Measurements from ENCODE around the gene BARX1. TPM values are rescaled to one million over a fixed set of nuclear protein-coding genes. Genes with fewer than 3 reads are reported as not detected.

Gene BARX1
- total and polyA plus RNA-seq, 9 of the 15 experiments (the other 6 are each of a cell fraction or from before 2014, with no cell fraction given) = 0.11 to 0.14 TPM; not detected in 7

- intact Hi-C loops (cut with micrococcal nuclease) = loop anchor here (5.0 kb wide), 3 partner anchors 43 to 253 kb away; no protein-coding TSS in a partner anchor
- no peak overlapping the region for H3K4me3 ChIP-seq
- ATAC-seq (no peak), FAIRE-seq (no peak), DNase-seq (ENCODE audit: extremely low read depth in 1 of 4, low spot score in 3 of 4) (no peak)
- no peak overlapping the region for H3K27ac ChIP-seq (ENCODE audit: extremely low read depth, low read depth, low read length)
- H3K4me2 ChIP-seq (ENCODE audit: insufficient read depth, low read length) = no peak overlapping the region
- TF ChIP-seq ZNF75A (CRISPR knock-in tag; IDR thresholded peaks at IDR 0.05) = no peak
- no peak for TF ChIP-seq RBM17 (IDR thresholded peaks at IDR 0.05; ENCODE audit: borderline replicate concordance, low read depth, low read length)
- TF ChIP-seq FOSL1 (tag; conservative IDR thresholded peaks at IDR 0.05) = no peak
- TF ChIP-seq BRD4 (IDR thresholded peaks at IDR 0.05) = no peak
- TF ChIP-seq, protein P1, sequence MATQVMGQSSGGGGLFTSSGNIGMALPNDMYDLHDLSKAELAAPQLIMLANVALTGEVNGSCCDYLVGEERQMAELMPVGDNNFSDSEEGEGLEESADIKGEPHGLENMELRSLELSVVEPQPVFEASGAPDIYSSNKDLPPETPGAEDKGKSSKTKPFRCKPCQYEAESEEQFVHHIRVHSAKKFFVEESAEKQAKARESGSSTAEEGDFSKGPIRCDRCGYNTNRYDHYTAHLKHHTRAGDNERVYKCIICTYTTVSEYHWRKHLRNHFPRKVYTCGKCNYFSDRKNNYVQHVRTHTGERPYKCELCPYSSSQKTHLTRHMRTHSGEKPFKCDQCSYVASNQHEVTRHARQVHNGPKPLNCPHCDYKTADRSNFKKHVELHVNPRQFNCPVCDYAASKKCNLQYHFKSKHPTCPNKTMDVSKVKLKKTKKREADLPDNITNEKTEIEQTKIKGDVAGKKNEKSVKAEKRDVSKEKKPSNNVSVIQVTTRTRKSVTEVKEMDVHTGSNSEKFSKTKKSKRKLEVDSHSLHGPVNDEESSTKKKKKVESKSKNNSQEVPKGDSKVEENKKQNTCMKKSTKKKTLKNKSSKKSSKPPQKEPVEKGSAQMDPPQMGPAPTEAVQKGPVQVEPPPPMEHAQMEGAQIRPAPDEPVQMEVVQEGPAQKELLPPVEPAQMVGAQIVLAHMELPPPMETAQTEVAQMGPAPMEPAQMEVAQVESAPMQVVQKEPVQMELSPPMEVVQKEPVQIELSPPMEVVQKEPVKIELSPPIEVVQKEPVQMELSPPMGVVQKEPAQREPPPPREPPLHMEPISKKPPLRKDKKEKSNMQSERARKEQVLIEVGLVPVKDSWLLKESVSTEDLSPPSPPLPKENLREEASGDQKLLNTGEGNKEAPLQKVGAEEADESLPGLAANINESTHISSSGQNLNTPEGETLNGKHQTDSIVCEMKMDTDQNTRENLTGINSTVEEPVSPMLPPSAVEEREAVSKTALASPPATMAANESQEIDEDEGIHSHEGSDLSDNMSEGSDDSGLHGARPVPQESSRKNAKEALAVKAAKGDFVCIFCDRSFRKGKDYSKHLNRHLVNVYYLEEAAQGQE (IDR thresholded peaks at IDR 0.05; ENCODE audit: borderline replicate concordance) = no peak
- TF ChIP-seq, protein P1 (CRISPR knock-in tag; IDR thresholded peaks at IDR 0.05; ENCODE audit: low read depth) = no peak
- no peak for TF ChIP-seq CUX1 (CRISPR knock-in tag; IDR thresholded peaks at IDR 0.05)
- ChIA-PET POLR2A (interaction anchor here (0.7 to 1.0 kb wide), 2 partner anchors 9 to 846 kb away, joined by 3 to 4 read pairs; no protein-coding TSS in a partner anchor), CTCF (ENCODE audit: low intra/inter-chr PET ratio) (no interaction called here)
- in situ Hi-C loops (cut with MboI) = loop anchor here (5.0 kb wide), 1 partner anchor 267 kb away; no protein-coding TSS in a partner anchor
- no peaks in the 10 kb centered on the region for H3K36me3 ChIP-seq (ENCODE audit: control insufficient read depth, insufficient read depth, low read length)
- 9% methylated on average over 10 of the region's 10 CpGs for WGBS (ENCODE audit: insufficient coverage, low coverage, missing lambda C conversion rate)
- peaks cover 5% of the 10 kb centered on the region; the same call in 1 of the 2 replicates for H4K20me1 ChIP-seq (replicated peaks; ENCODE audit: control insufficient read depth, insufficient read depth, low read length)
- no peaks in the 10 kb centered on the region for H3K9me1 ChIP-seq (ENCODE audit: control insufficient read depth, insufficient read depth, low read length)
- no peaks in the 10 kb centered on the region for H3K79me2 ChIP-seq (ENCODE audit: control insufficient read depth, insufficient read depth, low read length)
- no peaks in the 10 kb centered on the region for H3K9me3 ChIP-seq (replicated peaks; ENCODE audit: control insufficient read depth, insufficient read depth, low read depth, low read length)
- peaks cover 23 to 60% of the 10 kb centered on the region in 2 experiments; a peak in 4 of 5 replicates for H3K27me3 ChIP-seq (ENCODE audit: control insufficient read depth in 2 of 2, insufficient read depth in 2 of 2, low read length in 2 of 2)
- no TSS peak for BruUV-seq (replicated peaks)
- H2AFZ ChIP-seq (ENCODE audit: low read depth, low read length) = no peak overlapping the region
- H3K4me1 ChIP-seq (replicated peaks in 1 of 2; ENCODE audit: control insufficient read depth in 2 of 2, insufficient read depth in 2 of 2, low read length in 2 of 2) = peaks cover 5 to 33% of the 10 kb centered on the region in 2 experiments; a peak in 4 of 5 replicates
- H3K9ac ChIP-seq (ENCODE audit: insufficient read depth in 1 of 2, low read depth in 2 of 2, low read length in 2 of 2) = no peak overlapping the region
These were observed 4.6 kb upstream of the BARX1 start for GRCh38 chr9:93959739-93960154.
